ENCODE results near the gene MAN1A1. TPM values are rescaled to one million over a fixed set of nuclear protein-coding genes. Genes with fewer than 3 reads are reported as not detected.

Gene MAN1A1
- total RNA-seq, 1 donor from 2014 or later: 2.9 TPM

DNA sequence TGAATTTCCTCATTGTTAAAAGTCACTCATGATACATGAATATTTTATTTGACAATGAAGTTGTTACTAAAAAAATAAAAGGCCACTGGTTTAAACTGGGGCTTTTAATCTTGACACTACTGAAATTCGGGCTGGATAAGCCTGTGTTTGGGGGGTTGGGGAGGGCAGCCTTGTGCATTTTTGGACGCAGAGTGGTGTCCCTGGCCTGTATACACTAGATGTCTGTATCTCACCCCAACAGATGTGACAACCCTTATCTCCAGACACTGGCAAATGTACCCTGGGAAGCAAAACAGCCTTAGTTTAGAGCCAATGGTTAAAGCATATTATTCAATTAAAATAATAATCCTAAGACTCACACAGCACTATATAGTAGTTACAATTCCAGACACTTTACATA is 24.8 kb downstream of the MAN1A1 start:
- Histone ChIP-seq H3K4me3 (ENCODE audit: low read depth, low read length) (no peak overlapping the region), H3K27me3 (ENCODE audit: control insufficient read depth, insufficient read depth, low read length) (no peaks in the 10 kb centered on the region), H3K36me3 (ENCODE audit: control insufficient read depth, insufficient read depth, low read length) (no peaks in the 10 kb centered on the region)
- no peak for FAIRE-seq
- no peak for DNase-seq (ENCODE audit: low read depth)
- TF ChIP-seq, protein P1, sequence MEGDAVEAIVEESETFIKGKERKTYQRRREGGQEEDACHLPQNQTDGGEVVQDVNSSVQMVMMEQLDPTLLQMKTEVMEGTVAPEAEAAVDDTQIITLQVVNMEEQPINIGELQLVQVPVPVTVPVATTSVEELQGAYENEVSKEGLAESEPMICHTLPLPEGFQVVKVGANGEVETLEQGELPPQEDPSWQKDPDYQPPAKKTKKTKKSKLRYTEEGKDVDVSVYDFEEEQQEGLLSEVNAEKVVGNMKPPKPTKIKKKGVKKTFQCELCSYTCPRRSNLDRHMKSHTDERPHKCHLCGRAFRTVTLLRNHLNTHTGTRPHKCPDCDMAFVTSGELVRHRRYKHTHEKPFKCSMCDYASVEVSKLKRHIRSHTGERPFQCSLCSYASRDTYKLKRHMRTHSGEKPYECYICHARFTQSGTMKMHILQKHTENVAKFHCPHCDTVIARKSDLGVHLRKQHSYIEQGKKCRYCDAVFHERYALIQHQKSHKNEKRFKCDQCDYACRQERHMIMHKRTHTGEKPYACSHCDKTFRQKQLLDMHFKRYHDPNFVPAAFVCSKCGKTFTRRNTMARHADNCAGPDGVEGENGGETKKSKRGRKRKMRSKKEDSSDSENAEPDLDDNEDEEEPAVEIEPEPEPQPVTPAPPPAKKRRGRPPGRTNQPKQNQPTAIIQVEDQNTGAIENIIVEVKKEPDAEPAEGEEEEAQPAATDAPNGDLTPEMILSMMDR (IDR thresholded peaks at IDR 0.05; ENCODE audit: insufficient read depth, low read length, severe bottlenecking): no peak

DNA sequence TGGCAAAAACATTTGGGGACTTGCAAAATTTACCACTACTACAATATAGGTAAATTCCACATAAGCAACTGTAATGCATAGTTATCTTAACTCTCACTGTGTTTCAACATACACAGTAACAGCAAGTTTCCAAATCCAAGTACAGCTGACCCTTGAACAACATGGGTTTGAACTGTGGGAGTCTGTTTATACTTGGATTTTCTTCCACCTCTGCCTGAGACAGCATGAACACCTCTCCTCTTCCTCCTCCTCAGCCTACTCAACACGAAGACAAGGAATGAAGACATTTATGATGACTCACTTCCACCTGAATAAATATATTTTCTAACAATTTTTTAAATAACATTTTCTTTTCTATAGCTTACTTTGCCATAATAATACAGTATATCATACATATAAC is 25.6 kb downstream of the MAN1A1 start:
- Histone ChIP-seq H3K4me3 (ENCODE audit: low read depth, low read length) (no peak overlapping the region), H3K36me3 (ENCODE audit: control insufficient read depth, insufficient read depth, low read length) (no peaks in the 10 kb centered on the region), H3K27me3 (ENCODE audit: control insufficient read depth, insufficient read depth, low read length) (no peaks in the 10 kb centered on the region)
- FAIRE-seq (no peak), DNase-seq (ENCODE audit: low read depth) (peak; percentile 27)
- TF ChIP-seq, protein P1 (IDR thresholded peaks at IDR 0.05; ENCODE audit: insufficient read depth, low read length, severe bottlenecking): no peak

DNA sequence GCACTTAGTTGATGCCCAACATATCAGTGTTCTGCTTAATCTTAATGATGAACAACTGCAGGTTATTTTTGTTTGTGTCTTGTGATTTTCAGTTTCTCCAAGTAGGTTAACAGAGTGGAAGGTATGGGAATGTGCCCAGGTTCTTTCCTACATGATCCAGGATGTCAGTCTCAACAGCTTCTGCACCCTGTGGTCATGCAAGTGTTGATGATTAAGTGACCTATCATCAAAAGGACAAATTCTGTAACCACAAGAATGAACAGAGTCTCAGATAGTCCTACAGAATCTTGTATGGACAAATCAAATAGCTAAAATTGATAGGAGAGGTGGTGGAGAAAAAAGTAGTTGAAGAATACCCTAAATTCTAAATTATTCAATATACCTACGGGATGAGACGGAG is 26.1 kb downstream of the MAN1A1 start:
- H3K36me3 ChIP-seq (ENCODE audit: control insufficient read depth, insufficient read depth, low read length): no peaks in the 10 kb centered on the region
- TF ChIP-seq, protein P1 (IDR thresholded peaks at IDR 0.05; ENCODE audit: insufficient read depth, low read length, severe bottlenecking): no peak
- no peak for FAIRE-seq
- peak; percentile 70 for DNase-seq (ENCODE audit: low read depth)
- H3K27me3 ChIP-seq (ENCODE audit: control insufficient read depth, insufficient read depth, low read length): no peaks in the 10 kb centered on the region
- H3K4me3 ChIP-seq (ENCODE audit: low read depth, low read length): no peak overlapping the region

DNA sequence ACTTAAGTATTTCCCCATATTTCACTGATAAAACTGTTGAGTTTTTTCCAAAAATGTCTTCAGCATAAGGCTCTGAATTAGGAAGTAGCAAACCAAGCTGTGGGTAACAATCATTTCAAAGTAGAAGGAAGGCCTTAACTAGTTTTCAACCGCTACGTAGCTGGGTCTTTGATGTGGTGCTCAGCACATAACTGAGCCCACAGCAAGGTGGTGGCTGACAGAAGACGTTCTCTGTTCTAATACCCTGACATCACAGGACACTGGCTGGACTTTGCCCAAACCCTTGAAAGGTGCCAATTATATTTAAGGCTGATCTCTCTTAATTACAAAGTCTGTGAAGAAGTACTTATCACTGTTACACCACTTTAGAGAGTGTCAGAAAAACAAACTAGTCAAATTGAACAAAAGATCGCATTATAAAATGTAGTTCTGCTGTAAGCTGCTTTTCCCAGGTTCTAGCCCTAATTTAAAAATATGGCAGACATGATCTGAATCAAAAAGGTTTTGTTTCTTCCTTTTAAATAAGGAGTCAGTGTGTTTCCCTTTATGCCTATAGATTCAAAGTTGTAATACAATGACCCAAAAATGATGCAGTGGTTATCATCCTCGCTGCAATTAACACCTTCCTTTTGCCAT is 26.7 kb downstream of the MAN1A1 start:
- Histone ChIP-seq H3K36me3 (ENCODE audit: control insufficient read depth, insufficient read depth, low read length) (no peaks in the 10 kb centered on the region), H3K4me3 (ENCODE audit: low read depth, low read length) (no peak overlapping the region), H3K27me3 (ENCODE audit: control insufficient read depth, insufficient read depth, low read length) (no peaks in the 10 kb centered on the region)
- TF ChIP-seq, protein P1 (IDR thresholded peaks at IDR 0.05; ENCODE audit: insufficient read depth, low read length, severe bottlenecking): no peak
- DNase-seq (ENCODE audit: low read depth) (no peak), FAIRE-seq (no peak)

DNA sequence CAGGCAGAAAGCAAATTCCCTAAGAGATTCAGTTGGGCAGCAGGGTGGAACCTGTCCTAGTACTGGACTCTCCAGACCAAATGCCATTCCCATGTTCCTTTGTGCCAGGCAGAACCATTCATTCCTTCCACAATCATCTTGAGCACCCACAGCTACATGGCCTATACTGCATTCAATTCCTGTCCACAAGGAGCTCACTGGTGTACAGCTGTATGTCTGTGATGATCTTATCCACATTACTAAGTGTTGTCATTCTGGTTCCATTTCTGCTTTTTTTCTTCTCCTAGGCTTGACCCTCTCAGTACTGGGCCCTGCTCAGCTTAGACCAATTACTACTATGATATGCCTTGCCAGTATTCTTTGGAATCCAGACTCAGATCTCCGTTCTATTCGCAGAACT is 27.5 kb downstream of the MAN1A1 start:
- H3K27me3 ChIP-seq (ENCODE audit: control insufficient read depth, insufficient read depth, low read length): no peaks in the 10 kb centered on the region
- TF ChIP-seq, protein P1 (IDR thresholded peaks at IDR 0.05; ENCODE audit: insufficient read depth, low read length, severe bottlenecking): no peak
- no peak for DNase-seq (ENCODE audit: low read depth)
- no peaks in the 10 kb centered on the region for H3K36me3 ChIP-seq (ENCODE audit: control insufficient read depth, insufficient read depth, low read length)
- peak; percentile 18 for FAIRE-seq
- H3K4me3 ChIP-seq (ENCODE audit: low read depth, low read length): no peak overlapping the region

DNA sequence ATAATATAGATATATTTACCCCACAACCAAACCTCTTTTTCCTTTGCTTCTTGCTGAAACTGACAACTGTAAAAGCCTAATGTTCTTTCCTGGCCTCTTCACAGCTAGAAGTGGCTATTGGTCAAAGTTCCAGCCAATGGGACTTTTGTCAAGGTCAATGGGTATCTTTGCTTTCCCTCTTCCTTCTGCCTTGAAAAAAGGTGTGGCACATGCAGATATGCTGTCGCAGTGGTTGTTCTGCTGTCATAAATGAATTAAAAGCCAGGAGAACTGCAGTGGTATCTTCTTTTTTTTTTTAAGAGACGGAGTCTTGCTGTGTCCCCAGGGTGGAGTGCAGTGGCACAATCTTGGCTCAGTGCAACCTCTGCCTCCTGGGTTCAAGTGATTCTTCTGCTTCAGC is 29.9 kb downstream of the MAN1A1 start:
- FAIRE-seq: no peak
- Histone ChIP-seq H3K36me3 (ENCODE audit: control insufficient read depth, insufficient read depth, low read length) (no peaks in the 10 kb centered on the region), H3K27me3 (ENCODE audit: control insufficient read depth, insufficient read depth, low read length) (no peaks in the 10 kb centered on the region), H3K4me3 (ENCODE audit: low read depth, low read length) (no peak overlapping the region)
- DNase-seq (ENCODE audit: low read depth): no peak
- TF ChIP-seq, protein P1 (IDR thresholded peaks at IDR 0.05; ENCODE audit: insufficient read depth, low read length, severe bottlenecking): no peak

Measured in bronchial epithelial cell (primary cell).